ENCODE results near the gene PAK5.

DNA sequence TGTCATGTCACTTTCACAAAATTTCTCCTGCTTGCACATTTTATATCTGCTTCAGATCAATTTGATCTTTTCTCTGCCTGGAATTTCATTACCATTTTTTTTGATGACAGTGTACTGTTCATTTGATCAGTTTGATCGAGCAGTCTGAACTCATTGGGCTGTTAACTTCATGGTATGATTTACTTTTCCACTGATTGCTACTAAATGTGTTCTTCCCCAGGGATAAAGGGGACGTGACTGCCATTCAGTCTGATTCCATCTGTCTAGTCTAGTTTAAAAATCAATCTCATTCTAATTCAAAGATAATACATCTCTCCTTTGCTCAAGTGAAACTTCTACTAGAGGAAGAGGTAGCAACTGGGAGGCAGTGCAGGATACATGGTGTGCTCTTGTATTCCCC, 303.4 kb downstream of the PAK5 start:
- no peak for TF ChIP-seq CTCF (IDR thresholded peaks at IDR 0.05)
- TF ChIP-seq POLR2A (IDR thresholded peaks at IDR 0.05), result no peak

All from Peyer's patch (tissue), 4 donors.